HG03280 (cell line): ENCODE data around the gene MRFAP1.

ENCODE experiments used
- ATAC-seq: cut with Tn5 transposase; IDR thresholded peaks from one replicate; pipeline ENCODE4 v1.9.1; 2021; ENCODE audit warnings: mild to moderate bottlenecking, moderate library complexity; ENCODE audit not compliant: unreplicated experiment

MRFAP1 gene

DNA sequence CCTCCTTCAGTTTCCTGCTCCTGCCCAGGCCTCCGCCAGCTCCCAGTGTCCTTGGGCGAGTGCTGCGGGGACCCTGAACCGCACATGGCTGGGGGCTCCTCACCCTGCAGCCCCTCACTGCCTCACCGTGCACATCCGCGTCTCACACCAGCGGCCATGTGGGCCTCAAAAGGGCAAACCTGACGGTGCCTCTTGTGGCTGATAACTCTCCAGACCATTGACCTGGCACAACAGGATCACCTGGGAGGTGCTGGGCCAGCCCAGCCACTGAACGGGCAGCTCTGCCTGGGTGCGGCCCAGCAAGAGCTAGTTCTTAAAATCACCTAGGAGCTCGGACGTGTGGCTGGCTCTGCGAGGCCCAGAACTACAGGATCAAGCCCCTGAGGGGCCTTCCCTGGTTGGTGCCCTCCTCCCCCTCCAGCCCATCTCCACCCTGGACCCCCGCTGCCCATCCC lies 49.0 kb downstream of the MRFAP1 start:
- no peak for ATAC-seq
